Muscle layer of colon (tissue), 2 donors: ENCODE results near the gene PYROXD2.
"Not testable (repeated sequence)": the region's sequence is repeated elsewhere in the genome, so short reads cannot be mapped to it uniquely, and the experiment has no call there.

Source experiments
- H3K27ac ChIP-seq: one replicate; pipeline ENCODE4 v1.7.0; 2013; ENCODE audit warnings: low read depth, mild to moderate bottlenecking, low read length, moderate library complexity
- H3K27me3 ChIP-seq, 2 donors: one replicate each; pipeline ENCODE4 v1.7.0; 2013; ENCODE audit warnings: low read length in 2 of 2, mild to moderate bottlenecking in 2 of 2; ENCODE audit not compliant: insufficient read depth in 2 of 2, control insufficient read depth in 1 of 2
- H3K36me3 ChIP-seq: one replicate; pipeline ENCODE4 v1.7.0; 2013; ENCODE audit warnings: mild to moderate bottlenecking, low read length; ENCODE audit not compliant: insufficient read depth
- H3K4me1 ChIP-seq: one replicate; pipeline ENCODE4 v1.7.0; 2013; ENCODE audit warnings: mild to moderate bottlenecking, low read length; ENCODE audit not compliant: insufficient read depth
- H3K4me3 ChIP-seq, 2 donors: one replicate each; pipeline ENCODE4 v1.7.0; 2013; ENCODE audit warnings: low read length in 2 of 2, low read depth in 1 of 2, mild to moderate bottlenecking in 1 of 2, moderate library complexity in 1 of 2
- H3K9ac ChIP-seq: one replicate; pipeline ENCODE4 v1.7.0; 2013; ENCODE audit warnings: low read length
- H3K9me3 ChIP-seq: one replicate; pipeline ENCODE4 v1.7.0; 2013; ENCODE audit warnings: mild to moderate bottlenecking, low read length
- donor health status: abdominal sarcoma.
- donor health status: Adenocarcinoma of cecum.

PYROXD2 gene

GRCh38 chr10:98383134-98383667, 31.8 kb downstream of the PYROXD2 start:
- H3K27me3 ChIP-seq, H3K9me3 ChIP-seq, H3K4me1 ChIP-seq, H3K27ac ChIP-seq, H3K4me3 ChIP-seq, H3K36me3 ChIP-seq, H3K9ac ChIP-seq: not testable (repeated sequence)

- H3K27ac ChIP-seq: no peak overlapping the region
- H3K36me3 ChIP-seq: peaks cover 10% of the 10 kb centered on the region
- no peak overlapping the region for H3K9ac ChIP-seq
- no peaks in the 10 kb centered on the region for H3K4me1 ChIP-seq
- no peak overlapping the region for H3K4me3 ChIP-seq
- no peaks in the 10 kb centered on the region for H3K27me3 ChIP-seq
- no peaks in the 10 kb centered on the region for H3K9me3 ChIP-seq
Observed at GRCh38 chr10:98382691-98383101, 32.3 kb downstream of the PYROXD2 start.

GRCh38 chr10:98380493-98381339, 34.3 kb downstream of the PYROXD2 start:
- Histone ChIP-seq H3K4me3 (no peak overlapping the region), H3K27me3 (no peaks in the 10 kb centered on the region), H3K9ac (no peak overlapping the region), H3K27ac (no peak overlapping the region), H3K36me3 (no peaks in the 10 kb centered on the region), H3K4me1 (no peaks in the 10 kb centered on the region), H3K9me3 (no peaks in the 10 kb centered on the region)

- Histone ChIP-seq H3K27ac (no peak overlapping the region), H3K36me3 (no peaks in the 10 kb centered on the region), H3K4me3 (no peak overlapping the region), H3K4me1 (peaks cover 7% of the 10 kb centered on the region), H3K9me3 (no peaks in the 10 kb centered on the region), H3K27me3 (no peaks in the 10 kb centered on the region), H3K9ac (no peak overlapping the region)
Observed at GRCh38 chr10:98378722-98379121, 36.3 kb downstream of the PYROXD2 start.

- no peaks in the 10 kb centered on the region for H3K9me3 ChIP-seq
- H3K27me3 ChIP-seq: no peaks in the 10 kb centered on the region
- no peak overlapping the region for H3K9ac ChIP-seq
- H3K4me3 ChIP-seq: no peak overlapping the region
- peaks cover 7% of the 10 kb centered on the region for H3K4me1 ChIP-seq
- no peaks in the 10 kb centered on the region for H3K36me3 ChIP-seq
- no peak overlapping the region for H3K27ac ChIP-seq
Observed at GRCh38 chr10:98377536-98377935, 37.4 kb downstream of the PYROXD2 start.

- Histone ChIP-seq H3K9me3 (no peaks in the 10 kb centered on the region), H3K4me1 (peaks cover 7% of the 10 kb centered on the region), H3K27me3 (no peaks in the 10 kb centered on the region), H3K9ac (no peak overlapping the region), H3K36me3 (no peaks in the 10 kb centered on the region), H3K27ac (no peak overlapping the region), H3K4me3 (no peak overlapping the region)
Observed at GRCh38 chr10:98377001-98377400, 38.0 kb downstream of the PYROXD2 start.

- Histone ChIP-seq H3K27ac (no peak overlapping the region), H3K4me1 (peaks cover 7% of the 10 kb centered on the region), H3K9ac (no peak overlapping the region), H3K36me3 (no peaks in the 10 kb centered on the region), H3K27me3 (no peaks in the 10 kb centered on the region), H3K4me3 (no peak overlapping the region), H3K9me3 (no peaks in the 10 kb centered on the region)
Observed at GRCh38 chr10:98376485-98376884, 38.5 kb downstream of the PYROXD2 start.

GRCh38 chr10:98374217-98374985, 40.6 kb downstream of the PYROXD2 start:
- no peak overlapping the region for H3K9ac ChIP-seq
- no peak overlapping the region for H3K4me3 ChIP-seq
- no peak overlapping the region for H3K27ac ChIP-seq
- H3K9me3 ChIP-seq: no peaks in the 10 kb centered on the region
- no peaks in the 10 kb centered on the region for H3K27me3 ChIP-seq
- H3K4me1 ChIP-seq: peaks cover 7% of the 10 kb centered on the region
- no peaks in the 10 kb centered on the region for H3K36me3 ChIP-seq

- H3K36me3 ChIP-seq: no peaks in the 10 kb centered on the region
- no peaks in the 10 kb centered on the region for H3K9me3 ChIP-seq
- no peak overlapping the region for H3K9ac ChIP-seq
- H3K27ac ChIP-seq: no peak overlapping the region
- no peak overlapping the region for H3K4me3 ChIP-seq
- H3K27me3 ChIP-seq: no peaks in the 10 kb centered on the region
- H3K4me1 ChIP-seq: peaks cover 7% of the 10 kb centered on the region
Observed at GRCh38 chr10:98373260-98374040, 41.5 kb downstream of the PYROXD2 start.

- Histone ChIP-seq H3K9ac (no peak overlapping the region), H3K27ac (no peak overlapping the region), H3K9me3 (no peaks in the 10 kb centered on the region), H3K36me3 (no peaks in the 10 kb centered on the region), H3K27me3 (no peaks in the 10 kb centered on the region), H3K4me1 (peaks cover 7% of the 10 kb centered on the region), H3K4me3 (no peak overlapping the region)
Observed at GRCh38 chr10:98370831-98371820, 43.9 kb downstream of the PYROXD2 start.
